Activated CD4-positive, alpha-beta memory T cell treated with anti-CD3 and anti-CD28 coated beads, Interleukin-2, amount 10 ng/mL, durations not matched to agents 7 days and 5 days (primary cell): ENCODE measurements around the gene TMEM17. TPM values are rescaled to one million over a fixed set of nuclear protein-coding genes. Genes with fewer than 3 reads are reported as not detected.

Source experiments
- CTCF ChIA-PET: fragments of 350-600 bp; sonication (Branson Sonifier 250); formaldehyde crosslinking; loops from one replicate; lab custom pipeline; 2021; ENCODE audit warnings: antibody characterized with exemption, inconsistent platforms; lab: Charles Lee
- POLR2A ChIA-PET: fragments of 350-600 bp; sonication (Branson Sonifier 250); formaldehyde crosslinking; loops from one replicate; lab custom pipeline; 2021; ENCODE audit warnings: antibody characterized with exemption; lab: Charles Lee
- DNase-seq: peaks from one replicate; pipeline ENCODE4 v3.0.0-alpha.2; 2020
- H3K27ac Mint-ChIP-seq: one replicate; pipeline ENCODE4 v1.8.0; 2021; ENCODE audit warnings: mild to moderate bottlenecking, mixed read lengths
- H3K27me3 Mint-ChIP-seq: one replicate; pipeline ENCODE4 v1.8.0; 2021; ENCODE audit warnings: mixed read lengths
- H3K36me3 Mint-ChIP-seq: one replicate; pipeline ENCODE4 v1.8.0; 2021; ENCODE audit warnings: low read depth, mixed read lengths
- H3K4me1 Mint-ChIP-seq: one replicate; pipeline ENCODE4 v1.8.0; 2021; ENCODE audit warnings: mixed read lengths
- H3K4me3 Mint-ChIP-seq: one replicate; pipeline ENCODE4 v1.8.0; 2021; ENCODE audit warnings: mild to moderate bottlenecking, mixed read lengths
- H3K9me3 Mint-ChIP-seq: one replicate; pipeline ENCODE4 v1.8.0; 2021; ENCODE audit warnings: mixed read lengths
- total RNA-seq, 2 experiments: library from RNA; stranded (reverse); gene quantifications; one replicate each; pipeline ENCODE4 v1.2.3, GENCODE V29; 2021

Gene TMEM17
- total RNA-seq, 2 experiments from 2014 or later, result 0.13 TPM; not detected in 1

GRCh38 chr2:62465039-62465740 lies 40.8 kb downstream of the TMEM17 start:
- H3K27ac Mint-ChIP-seq, result no peak overlapping the region
- no peak overlapping the region for H3K4me3 Mint-ChIP-seq
- CTCF ChIA-PET, result no interaction called here
- H3K27me3 Mint-ChIP-seq, result peaks cover 2% of the 10 kb centered on the region
- H3K36me3 Mint-ChIP-seq, result no peaks in the 10 kb centered on the region
- POLR2A ChIA-PET, result no interaction called here
- no peaks in the 10 kb centered on the region for H3K9me3 Mint-ChIP-seq
- no peak for DNase-seq
- no peaks in the 10 kb centered on the region for H3K4me1 Mint-ChIP-seq

- no peak for DNase-seq
- ChIA-PET POLR2A (no interaction called here), CTCF (no interaction called here)
- H3K9me3 Mint-ChIP-seq, result no peaks in the 10 kb centered on the region
- no peak overlapping the region for H3K27ac Mint-ChIP-seq
- H3K27me3 Mint-ChIP-seq, result no peaks in the 10 kb centered on the region
- H3K4me1 Mint-ChIP-seq, result no peaks in the 10 kb centered on the region
- H3K36me3 Mint-ChIP-seq, result no peaks in the 10 kb centered on the region
- H3K4me3 Mint-ChIP-seq, result no peak overlapping the region
These were observed 41.6 kb downstream of the TMEM17 start for GRCh38 chr2:62464221-62465007.

GRCh38 chr2:62462211-62462610 lies 43.8 kb downstream of the TMEM17 start:
- Mint-ChIP-seq H3K4me3 (no peak overlapping the region), H3K4me1 (no peaks in the 10 kb centered on the region), H3K27ac (no peak overlapping the region), H3K9me3 (no peaks in the 10 kb centered on the region), H3K27me3 (no peaks in the 10 kb centered on the region), H3K36me3 (no peaks in the 10 kb centered on the region)
- CTCF ChIA-PET, result no interaction called here
- POLR2A ChIA-PET, result no interaction called here
- no peak for DNase-seq

GRCh38 chr2:62461707-62462106 lies 44.3 kb downstream of the TMEM17 start:
- Mint-ChIP-seq H3K4me3 (no peak overlapping the region), H3K36me3 (no peaks in the 10 kb centered on the region), H3K27me3 (no peaks in the 10 kb centered on the region), H3K27ac (no peak overlapping the region), H3K4me1 (no peaks in the 10 kb centered on the region), H3K9me3 (no peaks in the 10 kb centered on the region)
- no peak for DNase-seq
- CTCF ChIA-PET, result interaction anchor here (1.4 kb wide), 1 partner anchor 20 kb away, joined by 4 read pairs; no protein-coding TSS in a partner anchor
- POLR2A ChIA-PET, result no interaction called here

- POLR2A ChIA-PET, result no interaction called here
- DNase-seq, result no peak
- Mint-ChIP-seq H3K27me3 (no peaks in the 10 kb centered on the region), H3K27ac (no peak overlapping the region), H3K9me3 (no peaks in the 10 kb centered on the region), H3K36me3 (no peaks in the 10 kb centered on the region), H3K4me1 (peaks cover 3% of the 10 kb centered on the region), H3K4me3 (no peak overlapping the region)
- CTCF ChIA-PET, result interaction anchor here (1.4 kb wide), 1 partner anchor 20 kb away, joined by 4 read pairs; no protein-coding TSS in a partner anchor
These were observed 44.9 kb downstream of the TMEM17 start for GRCh38 chr2:62461017-62461553.

GRCh38 chr2:62460175-62460574 lies 45.8 kb downstream of the TMEM17 start:
- no peak for DNase-seq
- ChIA-PET POLR2A (no interaction called here), CTCF (no interaction called here)
- Mint-ChIP-seq H3K27me3 (no peaks in the 10 kb centered on the region), H3K27ac (no peak overlapping the region), H3K4me1 (peaks cover 3% of the 10 kb centered on the region), H3K36me3 (no peaks in the 10 kb centered on the region), H3K9me3 (no peaks in the 10 kb centered on the region), H3K4me3 (no peak overlapping the region)

GRCh38 chr2:62459672-62460071 lies 46.3 kb downstream of the TMEM17 start:
- POLR2A ChIA-PET, result no interaction called here
- Mint-ChIP-seq H3K4me1 (peaks cover 3% of the 10 kb centered on the region), H3K27me3 (no peaks in the 10 kb centered on the region), H3K9me3 (no peaks in the 10 kb centered on the region), H3K27ac (no peak overlapping the region), H3K4me3 (no peak overlapping the region), H3K36me3 (no peaks in the 10 kb centered on the region)
- DNase-seq, result no peak
- CTCF ChIA-PET, result interaction anchor here (3.9 kb wide), 1 partner anchor 317 kb away, joined by 59 read pairs; no protein-coding TSS in a partner anchor

- DNase-seq, result no peak
- Mint-ChIP-seq H3K36me3 (no peaks in the 10 kb centered on the region), H3K4me3 (no peak overlapping the region), H3K27ac (no peak overlapping the region), H3K27me3 (no peaks in the 10 kb centered on the region), H3K4me1 (peaks cover 3% of the 10 kb centered on the region), H3K9me3 (no peaks in the 10 kb centered on the region)
- CTCF ChIA-PET, result interaction anchor here (3.9 kb wide), 1 partner anchor 318 kb away, joined by 59 read pairs; no protein-coding TSS in a partner anchor
- POLR2A ChIA-PET, result no interaction called here
These were observed 46.9 kb downstream of the TMEM17 start for GRCh38 chr2:62459106-62459505.

GRCh38 chr2:62458671-62459081 lies 47.3 kb downstream of the TMEM17 start:
- no peak overlapping the region for H3K4me3 Mint-ChIP-seq
- POLR2A ChIA-PET, result no interaction called here
- H3K4me1 Mint-ChIP-seq, result peaks cover 3% of the 10 kb centered on the region
- no peaks in the 10 kb centered on the region for H3K27me3 Mint-ChIP-seq
- no peak overlapping the region for H3K27ac Mint-ChIP-seq
- DNase-seq, result no peak
- H3K9me3 Mint-ChIP-seq, result no peaks in the 10 kb centered on the region
- no peaks in the 10 kb centered on the region for H3K36me3 Mint-ChIP-seq
- CTCF ChIA-PET, result interaction anchor here (3.9 kb wide), 1 partner anchor 318 kb away, joined by 59 read pairs; no protein-coding TSS in a partner anchor

- DNase-seq, result no peak
- Mint-ChIP-seq H3K9me3 (no peaks in the 10 kb centered on the region), H3K27me3 (no peaks in the 10 kb centered on the region), H3K4me3 (no peak overlapping the region), H3K36me3 (no peaks in the 10 kb centered on the region), H3K4me1 (peaks cover 3% of the 10 kb centered on the region), H3K27ac (no peak overlapping the region)
- ChIA-PET POLR2A (no interaction called here), CTCF (interaction anchor here (0.9 to 3.9 kb wide), 11 partner anchors 11 to 966 kb away, joined by 3 to 59 read pairs (median 5); no protein-coding TSS in a partner anchor)
These were observed 47.8 kb downstream of the TMEM17 start for GRCh38 chr2:62458206-62458641.

- peaks cover 3% of the 10 kb centered on the region for H3K4me1 Mint-ChIP-seq
- H3K27ac Mint-ChIP-seq, result no peak overlapping the region
- H3K36me3 Mint-ChIP-seq, result no peaks in the 10 kb centered on the region
- DNase-seq, result no peak
- no peaks in the 10 kb centered on the region for H3K27me3 Mint-ChIP-seq
- ChIA-PET CTCF (interaction anchor here (0.6 to 3.9 kb wide), 24 partner anchors 10 to 1774 kb away, joined by 3 to 59 read pairs (median 4); no protein-coding TSS in a partner anchor), POLR2A (interaction anchor here (0.9 kb wide), 2 partner anchors 19 to 48 kb away, joined by 3 read pairs; no protein-coding TSS in a partner anchor)
- no peaks in the 10 kb centered on the region for H3K9me3 Mint-ChIP-seq
- peak overlapping the region; percentile 41 for H3K4me3 Mint-ChIP-seq
These were observed 48.4 kb downstream of the TMEM17 start for GRCh38 chr2:62457556-62457955.

- DNase-seq, result peak; percentile 67
- CTCF ChIA-PET, result interaction anchor here (0.6 to 3.9 kb wide), 31 partner anchors 10 to 1775 kb away, joined by 3 to 59 read pairs (median 3); no protein-coding TSS in a partner anchor
- Mint-ChIP-seq H3K4me1 (peaks cover 3% of the 10 kb centered on the region), H3K9me3 (no peaks in the 10 kb centered on the region), H3K27me3 (no peaks in the 10 kb centered on the region), H3K4me3 (peak overlapping the region; percentile 41), H3K27ac (no peak overlapping the region), H3K36me3 (no peaks in the 10 kb centered on the region)
- POLR2A ChIA-PET, result interaction anchor here (0.9 kb wide), 2 partner anchors 19 to 48 kb away, joined by 3 read pairs; no protein-coding TSS in a partner anchor
These were observed 49.1 kb downstream of the TMEM17 start for GRCh38 chr2:62456721-62457539.
